Daoy (cell line): ENCODE measurements around the gene LONRF2. TPM values are rescaled to one million over a fixed set of nuclear protein-coding genes. Genes with fewer than 3 reads are reported as not detected.
A peak's percentile ranks its signal among the peaks of the same experiment; 100 is the strongest.

Experiments
- DNase-seq: peaks from one replicate; pipeline ENCODE4 v3.0.0-alpha.2; 2015; ENCODE audit warnings: low read depth
- total RNA-seq: library from RNA; depleted of rRNA; stranded (reverse); fragments of >200 nt; shearing (Covaris generic); gene quantifications from 2 replicates; pipeline ENCODE4 v1.2.3, GENCODE V29; 2014

The LONRF2 gene
- total RNA-seq, 1 experiment from 2014 or later = 0.17 TPM

DNA sequence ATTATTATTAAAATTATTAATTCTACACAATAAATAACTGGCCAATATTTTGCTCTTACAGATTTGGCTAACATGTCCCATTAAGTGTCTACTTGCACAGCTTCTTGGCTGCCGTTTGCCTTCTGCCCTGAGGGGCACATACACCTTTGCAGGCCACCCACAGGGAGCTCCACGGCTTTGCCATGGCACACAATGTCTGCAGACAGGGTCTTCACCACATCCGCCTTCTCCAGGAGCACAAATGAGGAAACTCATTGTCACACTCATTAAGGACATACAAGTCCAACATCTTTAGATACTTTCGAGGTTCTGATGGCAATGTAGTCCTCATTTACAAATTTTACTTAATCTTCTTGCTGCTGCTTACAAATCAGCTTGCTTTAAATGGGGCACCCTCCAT is 45.6 kb downstream of the LONRF2 start:
- no peak for DNase-seq

DNA sequence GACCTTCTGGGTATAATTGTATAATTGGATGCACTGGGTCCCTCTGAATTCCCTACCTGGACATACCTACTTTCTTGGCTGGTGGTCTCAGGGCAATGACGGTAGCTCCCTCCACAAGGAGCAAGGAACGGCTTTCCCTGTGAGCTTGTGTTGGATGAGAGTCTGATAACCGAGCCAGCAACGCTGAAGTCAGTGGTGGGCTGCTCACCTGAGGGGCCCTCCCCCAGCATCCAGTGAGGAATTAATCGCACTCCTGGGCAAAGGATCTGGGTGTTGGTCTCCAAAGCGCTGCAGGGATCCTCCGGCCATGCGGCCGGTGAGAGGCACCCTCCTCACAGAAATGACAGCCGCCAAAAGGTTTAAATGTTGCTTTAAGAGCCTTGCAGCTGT is 47.1 kb downstream of the LONRF2 start:
- DNase-seq = no peak

GRCh38 chr2:100274566-100275199 is 47.6 kb downstream of the LONRF2 start:
- no peak for DNase-seq

GRCh38 chr2:100274076-100274475 is 48.2 kb downstream of the LONRF2 start:
- DNase-seq = no peak

DNA sequence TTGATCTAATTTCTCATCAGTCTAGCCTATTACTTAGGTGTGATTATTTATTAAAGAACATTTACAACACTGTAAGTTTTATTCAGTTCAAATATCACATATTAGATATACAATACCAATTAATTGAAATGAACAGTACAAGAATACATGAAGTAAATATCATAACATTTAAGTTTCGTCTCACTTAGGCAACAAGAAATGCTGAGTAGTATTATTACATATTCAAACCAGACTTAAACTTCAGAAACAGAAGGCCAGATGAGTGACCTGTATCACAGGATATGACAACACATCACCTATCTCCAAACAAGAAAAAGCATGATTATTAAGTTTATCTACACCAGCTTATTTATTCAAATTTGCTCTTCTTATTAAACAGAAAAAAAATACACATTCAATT is 48.9 kb downstream of the LONRF2 start:
- no peak for DNase-seq

DNA sequence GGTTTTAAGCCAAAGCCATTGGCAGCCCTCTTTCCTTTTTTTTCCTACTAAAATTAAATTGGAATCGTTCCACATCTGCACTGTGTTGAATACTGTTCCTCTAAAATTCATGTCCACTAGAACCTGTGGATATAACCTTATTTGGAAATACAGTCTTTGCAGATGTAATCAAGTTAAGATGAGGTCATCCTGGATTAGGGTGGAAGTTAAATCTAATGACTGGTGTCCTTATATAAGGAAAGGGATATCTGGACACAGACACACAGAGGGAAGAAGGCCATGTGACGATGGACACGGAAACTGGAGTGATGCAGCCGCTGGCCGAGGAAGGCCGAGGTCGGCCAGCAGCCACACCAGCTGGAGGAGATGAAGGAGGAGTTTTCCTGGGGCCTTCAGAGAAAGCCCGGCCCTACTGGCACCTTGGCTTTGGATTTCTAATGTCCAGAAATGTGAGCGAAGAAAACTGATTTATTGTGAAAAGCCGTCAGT is 49.4 kb downstream of the LONRF2 start:
- no peak for DNase-seq

DNA sequence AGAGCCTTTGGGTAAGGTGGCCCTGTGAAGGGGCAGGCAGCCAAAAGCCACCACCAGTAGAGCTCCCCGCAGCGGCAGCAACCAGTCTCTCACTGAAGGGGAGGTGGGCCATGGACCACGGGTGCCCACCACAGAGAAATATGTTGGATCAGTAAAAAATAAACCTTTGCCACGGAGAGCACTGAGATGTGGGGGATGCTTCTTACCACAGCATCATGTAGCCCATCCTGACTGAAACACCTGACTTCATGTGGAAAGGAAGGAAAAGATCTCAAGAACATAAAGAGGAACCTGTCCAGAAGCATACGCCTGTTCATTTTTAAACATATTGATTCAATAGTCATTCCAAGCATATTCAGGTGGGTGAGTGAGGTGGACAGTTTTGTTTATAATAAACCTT is 51.1 kb downstream of the LONRF2 start:
- DNase-seq = no peak

- no peak for DNase-seq
Measured at GRCh38 chr2:100270381-100271146, 51.7 kb downstream of the LONRF2 start.

DNA sequence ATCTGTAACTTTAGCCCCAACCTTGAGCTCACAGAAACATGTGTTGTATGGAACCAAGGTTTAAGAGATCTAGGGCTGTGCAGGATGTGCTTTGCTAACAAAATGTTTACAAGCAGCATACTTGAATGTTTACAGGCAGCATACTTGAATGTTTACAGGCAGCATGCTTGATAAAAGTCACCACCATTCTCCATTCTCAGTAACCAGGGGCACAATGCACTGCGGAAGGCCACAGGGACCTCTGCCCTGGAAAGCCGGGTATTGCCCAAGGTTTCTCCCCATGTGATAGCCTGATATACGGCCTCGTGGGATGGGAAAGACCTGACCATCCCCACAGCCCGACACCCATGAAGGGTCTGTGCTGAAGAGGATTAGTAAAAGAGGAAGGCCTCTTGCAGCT is 52.4 kb downstream of the LONRF2 start:
- no peak for DNase-seq

DNA sequence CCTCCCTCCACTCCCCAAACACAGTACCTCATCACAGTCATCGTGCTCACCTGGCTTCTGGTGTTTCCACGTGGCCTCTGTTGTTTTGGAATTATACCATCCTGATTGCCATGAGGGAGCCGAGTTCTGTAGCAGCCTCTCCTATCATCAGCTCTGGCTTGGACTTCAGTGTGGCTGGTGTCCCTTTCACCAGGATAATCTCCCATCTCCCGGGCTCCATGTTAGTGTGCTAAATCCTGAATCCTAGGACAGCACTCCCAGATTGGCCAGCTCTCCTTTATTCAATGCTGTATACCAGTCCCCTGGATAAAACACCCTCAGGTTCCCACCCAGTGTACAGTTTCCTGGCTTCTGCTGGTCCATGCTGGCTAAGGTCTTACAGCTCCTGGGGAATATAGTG is 53.3 kb downstream of the LONRF2 start:
- no peak for DNase-seq

- no peak for DNase-seq
Measured at GRCh38 chr2:100267751-100268150, 54.5 kb downstream of the LONRF2 start.

DNA sequence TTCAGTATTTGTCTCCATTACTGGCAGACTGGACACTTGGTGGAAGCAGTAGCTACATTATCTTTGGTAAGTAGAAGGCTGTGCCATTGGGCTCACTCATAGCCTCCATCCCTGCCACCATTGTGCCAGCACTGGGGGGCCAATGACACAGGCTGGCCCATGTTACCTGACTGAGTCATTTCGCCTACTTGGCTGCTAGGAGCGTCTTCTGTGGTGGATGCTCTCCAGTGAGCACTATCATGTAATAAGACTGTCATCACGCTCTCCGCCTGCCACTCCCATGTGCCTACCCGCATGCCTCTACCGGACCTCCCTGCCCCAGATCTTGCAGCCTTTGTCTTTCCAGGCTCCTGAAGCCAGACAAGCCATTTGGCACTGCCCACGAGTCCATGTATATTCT is 56.2 kb downstream of the LONRF2 start:
- no peak for DNase-seq

GRCh38 chr2:100265226-100265625 is 57.1 kb downstream of the LONRF2 start:
- no peak for DNase-seq

DNA sequence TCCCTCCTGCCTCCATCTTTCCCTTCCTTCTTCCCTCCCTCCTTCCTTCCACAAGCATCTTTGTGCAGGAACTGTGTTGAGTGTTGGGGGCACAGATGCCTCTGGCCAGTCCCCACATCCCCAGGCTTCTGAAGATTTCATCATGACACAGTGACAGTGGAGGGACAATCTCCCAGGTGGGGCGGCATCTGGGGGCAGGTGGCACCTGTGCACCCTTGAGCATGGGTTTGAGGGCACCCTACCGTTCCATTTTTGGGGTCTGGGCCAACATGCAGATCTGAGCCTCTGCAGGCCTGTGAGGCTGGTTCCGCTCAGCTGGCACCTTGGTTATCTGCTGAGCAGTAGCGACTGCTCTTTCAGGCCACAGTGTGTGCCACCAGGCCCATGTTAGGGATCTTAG is 57.6 kb downstream of the LONRF2 start:
- no peak for DNase-seq

- DNase-seq = no peak
Measured at GRCh38 chr2:100264121-100264520, 58.2 kb downstream of the LONRF2 start.

GRCh38 chr2:100262555-100263320 is 59.6 kb downstream of the LONRF2 start:
- peak; percentile 58 for DNase-seq

DNA sequence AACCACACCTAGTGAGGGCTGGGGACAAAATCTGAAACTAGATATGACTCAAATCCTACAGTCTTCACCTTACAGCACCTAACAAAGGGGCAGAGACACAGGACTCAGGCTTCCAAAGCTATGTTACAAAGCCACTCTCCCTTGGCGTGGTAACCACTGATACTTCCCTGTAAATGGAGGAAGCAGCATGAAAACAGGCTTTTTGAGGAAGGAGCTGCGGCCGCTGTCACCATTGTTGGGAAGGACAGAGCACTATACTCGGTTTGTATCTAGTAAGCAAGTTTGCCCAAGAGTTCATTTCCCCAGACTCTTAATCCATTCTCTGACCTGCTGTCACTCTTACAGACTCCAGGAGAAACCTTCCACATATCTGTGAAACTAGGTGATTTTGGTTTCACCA is 60.3 kb downstream of the LONRF2 start:
- DNase-seq = no peak

- DNase-seq = peak; percentile 78
Measured at GRCh38 chr2:100260712-100261620, 61.3 kb downstream of the LONRF2 start.

- no peak for DNase-seq
Measured at GRCh38 chr2:100259106-100259505, 63.2 kb downstream of the LONRF2 start.

GRCh38 chr2:100257939-100258338 is 64.4 kb downstream of the LONRF2 start:
- no peak for DNase-seq

GRCh38 chr2:100256849-100257248 is 65.5 kb downstream of the LONRF2 start:
- DNase-seq = no peak

- DNase-seq = no peak
Measured at GRCh38 chr2:100256416-100256815, 65.9 kb downstream of the LONRF2 start.
